ENCODE measurements around the gene IL21R.

The IL21R gene

DNA sequence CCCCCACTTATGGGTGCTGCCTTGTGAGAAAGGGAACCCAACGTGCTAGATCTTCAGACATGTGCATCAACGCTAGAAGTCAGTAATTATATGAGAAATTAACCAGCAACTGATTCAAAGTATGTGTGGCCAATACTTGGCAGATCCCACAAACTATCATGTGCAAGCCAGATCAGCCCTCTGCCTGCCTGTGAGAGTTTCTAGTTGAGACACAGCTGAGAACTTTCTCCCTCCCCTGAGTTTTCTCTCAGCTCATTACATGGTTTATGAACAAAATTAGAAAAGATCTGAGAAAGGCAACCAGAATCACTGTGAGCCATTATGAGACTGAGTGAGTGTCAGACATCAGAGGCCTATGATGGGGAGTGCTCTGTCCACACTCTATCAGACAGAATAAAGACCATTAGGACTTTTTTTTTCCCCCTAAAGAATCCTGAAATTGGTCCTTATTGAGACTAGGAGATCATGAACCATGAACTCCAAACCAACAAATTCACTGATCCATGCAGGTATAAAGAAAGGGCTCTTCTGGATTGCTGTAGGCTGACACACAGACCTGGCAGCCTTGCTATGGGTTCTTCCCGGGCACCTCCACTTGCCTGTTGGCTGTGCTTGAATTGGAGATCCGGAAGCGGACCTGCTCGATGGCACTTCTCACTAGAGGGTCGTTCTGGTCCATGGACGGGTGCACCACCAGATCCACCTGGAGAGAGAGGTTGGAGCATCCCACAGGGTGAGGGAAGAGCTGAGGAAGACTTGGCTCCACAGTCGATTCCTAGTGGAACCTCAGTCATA, 96.3 kb downstream of the IL21R start:
- no peak for DNase-seq

DNA sequence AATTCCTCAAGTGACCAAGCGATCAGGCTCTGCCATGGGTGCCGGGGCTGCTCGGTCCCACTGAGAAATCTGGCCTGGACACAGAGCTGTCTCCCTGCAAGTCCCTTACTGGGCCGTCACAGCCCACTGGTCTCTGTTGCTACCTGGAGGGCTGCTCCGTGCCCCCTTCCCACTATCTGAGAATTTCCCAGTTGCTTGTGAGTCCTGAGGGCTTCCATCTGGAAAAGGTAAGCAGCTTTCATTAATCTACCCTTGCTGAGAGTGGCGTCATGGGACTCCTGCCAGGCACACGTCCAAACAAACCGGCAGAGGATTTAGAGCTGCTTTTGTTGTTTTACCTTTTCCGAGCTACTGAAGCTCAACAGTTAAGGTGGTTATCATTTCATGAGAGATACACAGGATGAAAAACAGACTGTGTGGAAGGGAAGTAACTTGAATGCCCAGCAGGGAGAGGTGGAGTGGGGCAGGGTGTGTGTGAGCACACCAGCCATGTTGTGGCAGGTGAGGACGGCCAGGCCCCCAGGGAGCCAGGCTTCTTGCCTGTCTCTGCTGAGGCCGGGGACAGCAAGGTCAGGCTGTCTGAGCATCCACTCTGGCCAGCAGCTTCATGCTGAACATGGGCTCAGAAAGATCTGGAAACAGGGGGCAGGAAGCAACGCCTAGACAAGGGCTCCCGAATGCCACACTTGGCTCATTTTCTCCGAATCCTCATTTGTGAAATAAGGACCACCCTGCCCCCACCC, 97.1 kb downstream of the IL21R start:
- no peak for DNase-seq

DNA sequence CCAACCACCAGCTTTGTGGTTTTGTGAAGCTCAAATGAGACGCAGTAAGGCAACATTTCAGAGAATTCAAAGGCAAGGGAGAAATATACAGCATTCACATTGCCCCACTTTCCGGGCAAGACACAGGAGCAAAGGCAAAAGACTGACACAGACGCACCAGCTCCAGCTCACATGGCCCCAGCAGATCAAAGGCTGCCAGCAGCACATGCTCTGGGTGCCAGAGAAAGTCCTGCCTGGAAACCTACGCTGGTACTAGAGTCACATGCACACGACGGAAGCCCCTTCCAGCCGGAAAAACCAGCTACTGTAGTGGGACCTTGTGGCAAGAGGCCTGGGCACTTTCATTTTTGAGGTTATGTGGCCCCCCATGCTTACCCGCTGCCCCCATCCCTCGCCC, 97.7 kb downstream of the IL21R start:
- no peak for DNase-seq

DNA sequence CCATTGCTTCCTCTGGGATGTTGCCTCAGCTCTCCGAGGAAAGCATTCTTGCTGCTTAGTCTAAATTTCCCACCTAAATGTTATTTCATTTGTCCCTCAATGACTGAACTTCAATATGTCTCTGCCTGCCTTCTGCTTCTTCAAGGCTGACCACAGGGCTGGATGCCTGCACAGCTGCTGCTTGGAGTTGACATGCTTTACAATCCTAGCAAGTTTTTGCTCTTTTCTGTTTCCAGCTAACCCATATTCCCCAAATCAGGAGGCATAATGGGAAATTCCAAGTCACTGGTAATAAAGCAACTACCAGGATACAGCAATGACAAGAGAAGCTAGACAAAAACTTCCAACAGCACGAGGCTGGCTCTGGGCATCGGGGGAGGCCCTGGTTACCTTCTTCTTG, 98.8 kb downstream of the IL21R start:
- DNase-seq: no peak
